SW 1271 (cell line): ENCODE results near the gene RC3H1.
"Not testable (repeated sequence)": the region's sequence is repeated elsewhere in the genome, so short reads cannot be mapped to it uniquely, and the experiment has no call there.

Source experiments
- DNase-seq, 2 experiments: peaks; one replicate each; lab custom pipeline; 2025; lab: John Stamatoyannopoulos, UW

The RC3H1 gene

DNA sequence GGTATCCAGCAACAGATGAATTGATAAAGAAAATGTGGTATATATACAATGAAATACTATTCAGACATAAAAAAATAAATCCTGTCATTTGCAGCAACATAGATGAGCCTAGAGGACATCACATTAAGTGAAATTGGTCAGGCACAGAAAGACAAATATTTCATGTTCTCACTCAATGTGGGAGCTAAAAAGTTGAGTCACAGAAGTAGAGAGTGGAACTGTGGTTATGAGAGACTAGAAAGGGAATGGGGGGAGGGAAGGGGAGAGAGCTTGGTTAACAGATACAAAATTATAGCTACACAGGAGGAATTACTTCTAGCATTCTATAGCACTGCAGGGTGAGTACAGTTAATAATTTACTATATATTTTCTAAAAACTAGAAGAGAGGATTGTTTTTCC is 68.0 kb downstream of the RC3H1 start:
- DNase-seq = no peak

GRCh38 chr1:173948594-173948993 is 73.6 kb downstream of the RC3H1 start:
- DNase-seq = no peak

DNA sequence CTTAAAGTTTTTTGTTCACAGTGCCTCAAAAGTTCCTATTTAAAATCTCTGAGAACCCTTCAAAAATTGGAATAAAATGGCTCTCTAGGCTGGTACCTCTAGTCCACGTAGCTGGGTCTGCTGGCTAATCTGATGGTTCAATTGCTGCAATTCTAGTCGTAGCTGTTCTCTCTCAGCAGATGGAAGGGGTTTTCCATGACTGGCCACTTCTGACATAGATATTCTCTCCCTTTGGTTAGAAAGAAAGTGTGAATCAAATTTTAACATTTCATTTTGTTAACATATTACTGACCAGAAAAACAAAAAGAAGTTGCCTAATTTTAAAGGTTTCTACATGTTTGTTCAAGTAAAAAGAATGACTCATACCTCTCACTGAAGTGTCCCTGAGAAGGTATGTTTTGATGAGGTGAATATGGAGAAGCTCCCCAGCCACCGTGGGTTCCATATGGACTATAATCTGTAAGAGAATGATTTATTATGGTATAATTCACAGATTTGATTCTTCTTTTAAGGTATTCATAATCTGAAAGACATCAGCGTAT is 75.7 kb downstream of the RC3H1 start:
- no peak for DNase-seq

DNA sequence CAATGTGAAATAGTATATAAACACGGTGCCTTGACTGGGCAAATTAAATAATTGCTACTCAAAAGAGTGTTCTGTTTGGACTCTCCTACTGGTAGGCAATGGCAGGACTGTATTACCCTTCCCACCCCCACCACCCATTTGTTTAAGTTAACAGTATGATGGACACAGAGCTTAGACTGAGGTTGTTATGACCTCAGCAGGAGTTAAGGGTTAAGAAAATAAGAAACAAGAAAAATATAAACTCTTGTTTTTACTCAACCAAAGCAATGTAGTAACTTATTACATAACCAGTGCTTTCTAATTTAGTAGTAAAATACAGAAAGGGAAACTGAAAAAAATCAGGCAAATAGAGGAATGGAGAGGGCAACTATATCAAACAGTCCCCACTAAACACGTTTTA is 85.1 kb downstream of the RC3H1 start:
- DNase-seq = no peak

DNA sequence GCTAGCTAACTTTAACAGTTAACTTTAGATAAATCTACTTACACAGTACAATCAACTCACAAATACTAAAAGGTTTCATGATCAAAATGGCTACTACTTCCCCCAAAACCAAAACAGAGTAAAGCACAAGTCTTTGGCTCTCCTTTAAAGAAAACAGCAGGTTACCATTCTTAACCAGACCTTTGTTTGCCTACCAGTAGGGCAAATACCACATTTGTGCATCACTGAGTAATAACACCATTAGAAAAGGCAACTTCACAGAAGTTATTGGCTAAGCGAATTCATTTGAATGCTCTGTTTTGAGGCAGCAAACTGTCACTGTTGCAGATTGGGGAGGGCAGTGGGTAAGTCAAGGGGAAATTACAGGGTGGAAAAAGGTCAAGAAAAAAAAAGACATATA is 87.7 kb downstream of the RC3H1 start:
- DNase-seq = no peak

DNA sequence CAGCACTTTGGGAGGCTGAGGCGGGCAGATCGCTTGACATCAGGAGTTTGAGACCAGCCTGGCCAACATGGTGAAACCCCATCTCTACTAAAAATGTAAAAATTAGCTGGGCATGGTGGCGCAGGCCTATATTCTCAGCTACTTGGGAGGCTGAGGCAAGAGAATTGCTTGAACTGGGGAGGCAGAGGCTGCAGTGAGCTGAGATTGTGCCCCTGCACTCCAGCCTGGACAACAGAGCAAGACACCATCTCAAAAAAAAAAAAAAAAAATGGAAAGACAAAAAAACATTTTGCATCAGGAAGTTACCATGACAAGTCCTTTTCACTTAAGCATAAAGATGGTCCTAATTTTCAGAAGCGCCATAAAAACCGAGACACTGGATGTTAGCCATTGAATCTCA is 91.6 kb downstream of the RC3H1 start:
- not testable (repeated sequence) for DNase-seq

- DNase-seq = no peak
Observed at GRCh38 chr1:173925306-173926242, 96.6 kb downstream of the RC3H1 start.

DNA sequence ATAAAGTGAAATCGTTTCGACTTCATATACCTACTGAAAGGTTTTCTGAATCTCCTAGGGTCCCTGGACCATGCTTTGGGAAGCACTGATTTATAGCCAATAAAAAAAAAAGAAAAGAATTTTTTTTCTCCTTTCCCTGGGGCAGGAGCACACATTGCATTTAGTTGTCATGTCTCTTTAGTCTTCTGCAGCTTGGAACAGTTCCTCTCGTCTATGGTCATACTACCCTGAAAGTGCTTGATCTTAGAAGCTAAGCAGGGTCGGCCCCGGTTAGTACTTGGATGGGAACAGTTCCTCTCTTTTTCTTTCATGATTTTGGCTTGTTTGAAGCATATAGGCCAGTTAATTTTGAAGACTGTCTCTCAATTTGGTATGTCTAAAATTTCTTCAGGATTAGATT is 101.3 kb downstream of the RC3H1 start:
- no peak for DNase-seq

DNA sequence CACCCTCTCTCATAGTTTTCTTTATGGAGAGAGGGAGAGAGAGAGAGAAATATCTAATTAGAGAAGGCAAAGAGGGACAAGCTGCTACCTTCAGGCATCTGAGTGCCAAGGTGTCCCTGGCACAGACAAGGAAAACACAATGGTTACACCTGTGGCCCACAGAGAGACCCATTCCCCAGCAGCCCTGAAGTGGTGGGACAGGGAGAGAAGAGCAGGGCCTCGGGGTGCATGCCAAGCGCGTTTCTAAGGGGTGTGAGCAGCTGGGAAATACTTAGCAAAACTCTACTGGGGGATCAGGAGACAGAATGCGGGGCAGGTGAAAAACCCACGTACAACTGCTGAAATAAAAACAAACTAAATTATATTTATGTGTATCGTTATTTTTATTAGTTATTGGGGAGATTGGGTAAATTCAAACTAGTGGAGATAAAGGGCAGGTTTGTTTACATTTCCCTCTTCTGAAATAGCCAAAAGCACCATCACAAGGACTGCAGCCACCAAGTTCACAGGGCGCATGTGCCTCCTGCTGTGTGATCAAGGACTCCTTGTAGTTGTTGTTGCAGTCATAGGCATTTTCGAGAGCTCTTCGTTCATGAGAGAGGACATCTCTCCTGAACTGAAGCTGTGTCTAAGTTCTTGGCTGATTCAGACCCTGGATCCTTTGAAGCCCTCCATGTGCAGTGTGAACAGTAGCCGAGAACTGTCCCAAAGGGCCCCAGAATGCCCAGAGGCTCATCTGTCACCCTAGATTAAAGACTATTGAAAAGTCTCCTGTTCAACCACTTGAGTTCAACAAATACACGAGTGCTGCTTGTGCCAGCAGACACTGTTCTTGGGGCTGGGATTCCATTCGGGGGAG is 104.3 kb downstream of the RC3H1 start:
- DNase-seq = no peak

DNA sequence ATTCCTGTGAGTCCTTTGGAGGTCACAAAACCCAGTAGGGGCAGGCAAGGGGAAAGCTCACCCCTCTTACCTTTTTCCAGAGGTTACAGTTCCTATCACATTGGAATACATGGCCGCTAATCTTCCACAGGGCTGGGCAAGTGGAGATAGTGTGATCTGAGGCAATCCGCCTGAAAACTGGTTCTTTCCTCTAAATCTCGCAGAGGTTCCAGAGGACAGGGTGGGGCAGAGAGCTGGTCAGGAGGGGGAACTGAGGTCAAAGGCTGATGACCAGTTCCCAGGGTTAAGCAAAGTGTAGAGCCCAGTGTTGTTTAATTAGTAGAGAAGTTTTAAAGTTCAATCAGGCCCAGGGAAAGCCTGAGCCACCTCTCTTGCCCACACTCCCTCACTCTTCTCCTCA is 105.0 kb downstream of the RC3H1 start, which contains the start of gene SERPINC1:
Gene SERPINC1, minus strand, starts transcription at position 179 of the 400 bp plus-strand sequence. Its CDS starts 68 bp downstream, at position 111.
- DNase-seq = no peak

- DNase-seq = no peak
Observed at GRCh38 chr1:173916667-173917066, 105.5 kb downstream of the RC3H1 start.

DNA sequence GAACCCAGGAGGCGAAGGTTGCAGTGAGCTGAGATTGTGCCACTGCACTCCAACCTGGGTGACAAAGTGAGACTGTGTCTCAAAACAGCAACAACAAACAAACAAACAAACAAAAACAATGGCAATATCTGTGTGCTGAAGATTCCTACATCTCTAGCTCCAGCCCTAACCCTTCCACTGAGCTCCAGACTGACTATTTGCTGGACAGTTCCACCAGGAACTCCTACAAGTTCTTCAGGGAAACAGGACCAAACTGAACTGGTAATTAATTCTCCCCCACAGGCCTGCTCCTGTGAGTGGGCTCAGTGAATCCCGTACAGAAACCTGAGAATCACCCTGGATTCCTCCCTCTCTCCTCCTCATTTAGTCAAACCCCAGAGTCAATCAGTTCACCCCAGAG is 106.6 kb downstream of the RC3H1 start:
- no peak for DNase-seq

GRCh38 chr1:173914366-173914871 is 107.7 kb downstream of the RC3H1 start:
- DNase-seq = peak; percentile 4 to 11

DNA sequence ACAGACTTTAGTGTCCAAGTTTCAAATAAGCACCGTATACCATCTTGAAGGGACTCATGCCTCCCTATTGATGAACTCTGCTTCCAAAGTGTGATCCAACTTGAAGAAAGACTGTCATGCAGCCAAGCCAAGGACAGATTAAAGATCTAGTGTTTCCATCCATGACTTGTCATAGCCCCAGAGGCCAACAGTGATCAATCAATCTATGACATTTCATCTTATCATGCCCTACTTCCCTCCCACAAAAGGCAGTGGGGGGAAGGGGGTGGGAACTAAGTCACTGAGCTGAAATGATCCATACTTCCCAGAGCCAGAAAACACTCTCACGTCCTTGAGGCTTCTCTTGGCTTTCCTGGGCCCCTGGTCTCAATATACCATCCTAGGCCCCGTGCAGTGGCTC is 109.0 kb downstream of the RC3H1 start:
- no peak for DNase-seq

DNA sequence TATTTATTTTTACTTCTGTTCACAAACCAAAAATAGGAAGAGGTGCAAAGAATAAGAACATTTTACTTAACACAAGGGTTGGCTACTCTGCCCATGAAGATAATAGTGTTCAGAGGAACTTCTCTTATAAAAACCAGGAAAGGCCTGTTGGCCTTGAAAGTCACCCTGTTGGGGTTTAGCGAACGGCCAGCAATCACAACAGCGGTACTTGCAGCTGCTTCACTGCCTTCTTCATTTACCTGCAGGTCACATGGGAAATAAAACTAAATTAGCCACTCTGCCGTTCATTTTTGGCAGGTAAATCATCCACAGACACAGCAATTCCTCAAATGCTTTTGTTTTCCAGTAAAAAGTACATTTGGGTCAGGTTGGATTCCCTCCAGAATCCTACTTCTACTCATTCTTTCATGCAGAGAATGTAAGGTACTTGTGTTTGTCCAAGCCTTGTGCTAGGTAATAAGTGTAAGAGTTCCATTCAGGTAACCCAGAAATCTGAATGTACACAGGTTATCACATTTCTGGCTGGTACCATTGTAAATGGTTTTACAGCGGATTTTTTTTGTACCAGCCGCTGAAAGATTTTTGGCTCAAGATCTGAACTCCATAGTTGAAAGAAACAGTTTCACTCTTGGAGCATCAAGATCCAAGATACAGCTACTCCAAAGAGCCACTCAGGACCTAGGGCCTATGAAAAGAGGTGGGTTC is 118.2 kb downstream of the RC3H1 start:
- no peak for DNase-seq

- DNase-seq = no peak
Observed at GRCh38 chr1:173900992-173901391, 121.2 kb downstream of the RC3H1 start.

- no peak for DNase-seq
Observed at GRCh38 chr1:173900427-173900826, 121.7 kb downstream of the RC3H1 start.

- DNase-seq = no peak
Observed at GRCh38 chr1:173894189-173894588, 128.0 kb downstream of the RC3H1 start.

- DNase-seq = no peak
Observed at GRCh38 chr1:173893611-173894010, 128.5 kb downstream of the RC3H1 start.

- no peak for DNase-seq
Observed at GRCh38 chr1:173889885-173890284, 132.3 kb downstream of the RC3H1 start.

GRCh38 chr1:173888749-173889148 is 133.4 kb downstream of the RC3H1 start:
- no peak for DNase-seq

- DNase-seq = no peak
Observed at GRCh38 chr1:173887627-173888026, 134.5 kb downstream of the RC3H1 start.
